GM12872 (cell line): ENCODE data around the gene SNRNP200.

ENCODE experiments used
- CTCF ChIP-seq: IDR thresholded peaks from 3 replicates; pipeline ENCODE4 v1.5.1; 2011; ENCODE audit warnings: low read depth, mild to moderate bottlenecking, low read length, moderate library complexity; ENCODE audit not compliant: insufficient read depth

Gene SNRNP200

GRCh38 chr2:96316999-96317398, 11.7 kb upstream of the SNRNP200 start:
- no peak for TF ChIP-seq CTCF

- TF ChIP-seq CTCF = no peak
These were observed 10.2 kb upstream of the SNRNP200 start for GRCh38 chr2:96315400-96316071.

- no peak for TF ChIP-seq CTCF
These were observed 9.7 kb upstream of the SNRNP200 start for GRCh38 chr2:96315005-96315399.

- no peak for TF ChIP-seq CTCF
These were observed 2.9 kb upstream of the SNRNP200 start for GRCh38 chr2:96308248-96308647.

GRCh38 chr2:96306370-96306769, 1.0 kb upstream of the SNRNP200 start:
- TF ChIP-seq CTCF = no peak

GRCh38 chr2:96305979-96306308, 598 bp upstream of the SNRNP200 start:
- no peak for TF ChIP-seq CTCF

- TF ChIP-seq CTCF = no peak
These were observed 740 bp downstream of the SNRNP200 start for GRCh38 chr2:96304606-96305005.

GRCh38 chr2:96301865-96302264, 3.5 kb downstream of the SNRNP200 start:
- TF ChIP-seq CTCF = no peak
